HepG2 (cell line): ENCODE results near the gene DVL3. TPM values are rescaled to one million over a fixed set of nuclear protein-coding genes. Genes with fewer than 3 reads are reported as not detected.

ENCODE experiments used
- GFI1 ChIP-seq: sonication (generic); formaldehyde crosslinking; IDR thresholded peaks from 2 replicates; pipeline ENCODE4 v1.5.0; 2020; ENCODE audit warnings: missing genetic modification reagents, mild to moderate bottlenecking, borderline replicate concordance
- NFKB2 ChIP-seq: sonication (generic); formaldehyde crosslinking; IDR thresholded peaks from 2 replicates; pipeline ENCODE4 v1.4.0; 2020; ENCODE audit warnings: missing genetic modification reagents, borderline replicate concordance
- XRCC5 ChIP-seq: fragments of 200-400 bp; formaldehyde crosslinking; optimal IDR thresholded peaks from 2 replicates; pipeline ENCODE3; 2017; ENCODE audit warnings: mild to moderate bottlenecking, low read length
- ZNF235 ChIP-seq: sonication (generic); formaldehyde crosslinking; IDR thresholded peaks from 2 replicates; pipeline ENCODE4 v1.8.1; 2023; ENCODE audit warnings: mild to moderate bottlenecking, missing genetic modification reagents, borderline replicate concordance
- ZNF253 ChIP-seq: sonication (generic); formaldehyde crosslinking; IDR thresholded peaks from 2 replicates; pipeline ENCODE4 v1.8.0; 2022; ENCODE audit warnings: mild to moderate bottlenecking, missing genetic modification reagents, borderline replicate concordance
- ZNF761 ChIP-seq: sonication (generic); formaldehyde crosslinking; conservative IDR thresholded peaks from 2 replicates; pipeline ENCODE4 v1.4.0; 2020; ENCODE audit warnings: mild to moderate bottlenecking, missing genetic modification reagents
- polyA plus RNA-seq, 8 experiments: library from polyadenylated mRNA; depleted of rRNA in 3 of 8; stranded (reverse) in 7 of 8; unstranded in 1 of 8; fragments of >200 nt; fragmentation: Illumina TruSeq in 4 of 8; extraction: Trizol in 4 of 8; gene quantifications; 2 replicates each; pipeline versions ENCODE4 v1.2.1 to v1.2.3, GENCODE V29; 2011 to 2016; ENCODE audit warnings: low read depth in 4 of 8, missing spikeins in 1 of 8, mixed read lengths in 1 of 8; ENCODE audit not compliant: insufficient read depth in 1 of 8
- total RNA-seq, 5 experiments: library from RNA; depleted of rRNA; stranded (reverse); fragments of >200 nt; fragmentation: Illumina TruSeq; extraction: Trizol; gene quantifications; 2 replicates each; pipeline ENCODE4 v1.2.3, GENCODE V29; 2016; ENCODE audit warnings: low read depth in 1 of 5
- TF ChIP-seq, protein P1 (sequence below): sonication (generic); formaldehyde crosslinking; IDR thresholded peaks from 2 replicates; pipeline ENCODE4 v1.4.0; 2020; ENCODE audit warnings: missing genetic modification reagents
- TF ChIP-seq, protein P2 (sequence below): IDR thresholded peaks from 2 replicates; pipeline ENCODE4 v1.6.1; 2012; ENCODE audit warnings: inconsistent platforms
- TF ChIP-seq, protein P3 (sequence below): sonication (generic); formaldehyde crosslinking; IDR thresholded peaks from 2 replicates; pipeline ENCODE4 v1.4.0; 2020; ENCODE audit warnings: mild to moderate bottlenecking, missing genetic modification reagents
- TF ChIP-seq, protein P4 (sequence below): sonication (generic); formaldehyde crosslinking; IDR thresholded peaks from 2 replicates; pipeline ENCODE4 v1.5.0; 2020; ENCODE audit warnings: missing genetic modification reagents
- TF ChIP-seq, protein P5 (sequence below): sonication (generic); formaldehyde crosslinking; IDR thresholded peaks from 2 replicates; pipeline ENCODE4 v1.4.0; 2020; ENCODE audit warnings: missing genetic modification reagents, mild to moderate bottlenecking, borderline replicate concordance

DVL3 gene
- total and polyA plus RNA-seq, 2 of the 13 experiments (the other 11 are each of a cell fraction or from before 2014, with no cell fraction given): 29.0 to 36.1 TPM

DNA sequence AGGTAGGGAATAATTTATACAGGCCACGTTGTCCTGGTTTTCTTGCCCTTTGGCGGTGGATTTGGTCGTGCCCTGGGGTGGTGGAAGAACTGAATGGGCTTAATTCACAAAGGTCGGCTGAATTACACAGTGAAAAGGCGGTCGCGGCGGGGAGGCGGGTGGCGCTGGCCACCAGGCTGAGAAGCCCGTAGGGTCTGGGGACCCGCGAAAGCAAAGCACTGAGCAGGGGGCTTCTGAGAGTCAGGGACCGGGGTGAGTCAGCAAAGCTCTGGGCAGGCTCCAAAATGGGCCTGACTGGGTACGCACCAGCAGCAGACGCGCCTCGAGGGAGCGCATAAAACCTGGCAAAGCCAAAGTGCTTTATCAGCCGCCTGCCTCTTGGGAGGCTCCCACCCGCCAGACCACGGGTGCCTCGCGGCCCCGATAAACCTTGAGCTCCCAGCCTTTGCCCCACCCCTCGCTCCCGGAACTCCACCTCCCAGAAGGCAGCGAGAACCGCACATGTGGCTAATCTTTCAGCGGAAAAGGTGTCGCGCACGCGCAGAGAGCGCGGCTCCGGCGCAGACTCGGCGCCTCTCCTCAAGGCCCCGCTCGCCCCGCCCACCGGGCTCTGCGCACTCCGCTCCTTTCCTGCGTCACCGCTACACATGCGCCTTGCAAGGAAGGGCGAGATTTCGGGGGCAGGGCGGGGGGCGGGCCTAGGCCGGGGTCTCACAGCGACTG is 30.4 kb downstream of the DVL3 start (continued):
- TF ChIP-seq, protein P1, sequence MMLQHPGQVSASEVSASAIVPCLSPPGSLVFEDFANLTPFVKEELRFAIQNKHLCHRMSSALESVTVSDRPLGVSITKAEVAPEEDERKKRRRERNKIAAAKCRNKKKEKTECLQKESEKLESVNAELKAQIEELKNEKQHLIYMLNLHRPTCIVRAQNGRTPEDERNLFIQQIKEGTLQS (CRISPR knock-in tag): no peak
- TF ChIP-seq, protein P2, sequence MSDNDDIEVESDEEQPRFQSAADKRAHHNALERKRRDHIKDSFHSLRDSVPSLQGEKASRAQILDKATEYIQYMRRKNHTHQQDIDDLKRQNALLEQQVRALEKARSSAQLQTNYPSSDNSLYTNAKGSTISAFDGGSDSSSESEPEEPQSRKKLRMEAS: peak; percentile 95
- TF ChIP-seq NFKB2 (CRISPR knock-in tag) (peak; percentile 57; the same call in 1 of the 2 replicates), ZNF235 (0 out of 2 replicates have a peak, but pooled peaks have one; percentile 19), XRCC5 (peak; percentile 41), ZNF253 (CRISPR knock-in tag) (no peak; the same call in 1 of the 2 replicates), GFI1 (CRISPR knock-in tag) (peak; percentile 84), ZNF761 (CRISPR knock-in tag) (no peak; the same call in 1 of the 2 replicates)
- TF ChIP-seq, protein P3, sequence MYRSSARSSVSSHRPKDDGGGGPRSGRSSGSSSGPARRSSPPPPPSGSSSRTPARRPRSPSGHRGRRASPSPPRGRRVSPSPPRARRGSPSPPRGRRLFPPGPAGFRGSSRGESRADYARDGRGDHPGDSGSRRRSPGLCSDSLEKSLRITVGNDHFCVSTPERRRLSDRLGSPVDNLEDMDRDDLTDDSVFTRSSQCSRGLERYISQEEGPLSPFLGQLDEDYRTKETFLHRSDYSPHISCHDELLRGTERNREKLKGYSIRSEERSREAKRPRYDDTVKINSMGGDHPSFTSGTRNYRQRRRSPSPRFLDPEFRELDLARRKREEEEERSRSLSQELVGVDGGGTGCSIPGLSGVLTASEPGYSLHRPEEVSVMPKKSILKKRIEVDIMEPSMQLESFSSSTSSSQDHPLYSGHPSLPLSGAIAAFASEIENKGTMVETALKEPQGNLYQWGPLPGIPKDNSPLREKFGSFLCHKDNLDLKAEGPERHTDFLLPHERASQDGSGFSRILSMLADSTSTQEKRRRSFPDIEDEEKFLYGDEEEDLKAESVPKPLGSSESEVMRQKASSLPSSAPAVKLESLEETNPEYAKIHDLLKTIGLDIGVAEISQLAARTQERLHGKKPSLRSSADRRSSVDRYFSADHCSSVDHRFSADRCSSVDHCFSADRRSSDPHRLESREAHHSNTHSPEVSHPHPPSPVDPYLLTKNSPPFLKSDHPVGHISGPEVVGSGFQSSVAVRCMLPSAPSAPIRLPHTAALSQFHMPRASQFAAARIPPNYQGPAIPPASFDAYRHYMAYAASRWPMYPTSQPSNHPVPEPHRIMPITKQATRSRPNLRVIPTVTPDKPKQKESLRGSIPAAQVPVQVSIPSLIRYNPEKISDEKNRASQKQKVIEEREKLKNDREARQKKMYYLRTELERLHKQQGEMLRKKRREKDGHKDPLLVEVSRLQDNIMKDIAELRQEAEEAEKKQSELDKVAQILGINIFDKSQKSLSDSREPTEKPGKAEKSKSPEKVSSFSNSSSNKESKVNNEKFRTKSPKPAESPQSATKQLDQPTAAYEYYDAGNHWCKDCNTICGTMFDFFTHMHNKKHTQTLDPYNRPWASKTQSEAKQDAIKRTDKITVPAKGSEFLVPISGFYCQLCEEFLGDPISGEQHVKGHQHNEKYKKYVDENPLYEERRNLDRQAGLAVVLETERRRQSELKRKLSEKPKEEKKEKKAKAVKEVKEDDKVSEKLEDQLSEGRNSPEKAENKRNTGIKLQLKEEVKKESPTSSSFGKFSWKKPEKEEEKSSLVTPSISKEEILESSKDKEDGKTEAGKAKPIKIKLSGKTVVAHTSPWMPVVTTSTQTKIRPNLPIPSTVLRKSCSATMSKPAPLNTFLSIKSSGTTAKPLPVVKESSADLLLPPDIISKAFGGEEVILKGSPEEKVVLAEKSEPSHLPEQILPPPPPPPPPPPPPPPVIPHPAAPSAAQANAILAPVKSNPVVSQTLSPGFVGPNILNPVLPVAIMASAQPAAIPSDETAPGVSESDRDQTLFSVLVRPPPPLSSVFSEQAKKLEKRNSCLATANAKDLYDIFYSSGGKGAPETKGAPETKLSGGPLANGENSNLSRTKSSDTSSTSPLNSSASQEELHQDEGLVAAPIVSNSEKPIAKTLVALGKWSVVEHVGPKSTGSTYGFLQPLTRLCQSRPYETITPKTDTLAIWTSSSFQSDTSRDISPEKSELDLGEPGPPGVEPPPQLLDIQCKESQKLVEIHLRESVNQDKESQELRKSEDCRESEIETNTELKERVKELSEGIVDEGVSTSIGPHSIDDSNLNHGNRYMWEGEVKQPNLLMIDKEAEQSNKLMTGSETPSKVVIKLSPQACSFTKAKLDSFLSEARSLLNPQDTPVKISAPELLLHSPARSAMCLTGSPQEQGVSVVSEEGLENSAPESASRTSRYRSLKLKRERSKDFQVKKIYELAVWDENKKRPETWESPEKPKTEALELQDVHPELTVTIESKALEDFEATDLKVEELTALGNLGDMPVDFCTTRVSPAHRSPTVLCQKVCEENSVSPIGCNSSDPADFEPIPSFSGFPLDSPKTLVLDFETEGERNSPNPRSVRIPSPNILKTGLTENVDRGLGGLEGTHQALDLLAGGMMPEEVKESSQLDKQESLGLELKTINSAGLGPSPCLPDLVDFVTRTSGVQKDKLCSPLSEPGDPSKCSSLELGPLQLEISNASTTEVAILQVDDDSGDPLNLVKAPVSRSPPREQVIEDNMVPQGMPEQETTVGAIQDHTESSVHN (CRISPR knock-in tag): peak; percentile 6; the same call in 1 of the 2 replicates
- TF ChIP-seq, protein P4, sequence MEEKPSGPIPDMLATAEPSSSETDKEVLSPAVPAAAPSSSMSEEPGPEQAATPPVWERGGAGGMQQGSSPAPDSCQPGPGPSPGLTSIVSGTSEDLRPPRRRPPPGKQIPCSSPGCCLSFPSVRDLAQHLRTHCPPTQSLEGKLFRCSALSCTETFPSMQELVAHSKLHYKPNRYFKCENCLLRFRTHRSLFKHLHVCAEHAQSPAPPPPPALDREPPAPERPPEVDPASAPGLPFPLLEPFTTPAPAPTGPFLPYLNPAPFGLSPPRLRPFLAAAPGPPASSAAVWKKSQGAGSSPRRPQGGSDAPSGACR (CRISPR knock-in tag): no peak; the same call in 1 of the 2 replicates
- TF ChIP-seq, protein P5, sequence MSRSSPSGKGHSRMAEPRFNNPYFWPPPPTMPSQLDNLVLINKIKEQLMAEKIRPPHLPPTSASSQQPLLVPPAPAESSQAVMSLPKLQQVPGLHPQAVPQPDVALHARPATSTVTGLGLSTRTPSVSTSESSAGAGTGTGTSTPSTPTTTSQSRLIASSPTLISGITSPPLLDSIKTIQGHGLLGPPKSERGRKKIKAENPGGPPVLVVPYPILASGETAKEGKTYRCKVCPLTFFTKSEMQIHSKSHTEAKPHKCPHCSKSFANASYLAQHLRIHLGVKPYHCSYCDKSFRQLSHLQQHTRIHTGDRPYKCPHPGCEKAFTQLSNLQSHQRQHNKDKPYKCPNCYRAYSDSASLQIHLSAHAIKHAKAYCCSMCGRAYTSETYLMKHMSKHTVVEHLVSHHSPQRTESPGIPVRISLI: peak; percentile 35; the same call in 1 of the 2 replicates
